ENCODE measurements around the gene ADAMTS14.
"Not testable (repeated sequence)": the region's sequence is repeated elsewhere in the genome, so short reads cannot be mapped to it uniquely, and the experiment has no call there.

ADAMTS14 gene

DNA sequence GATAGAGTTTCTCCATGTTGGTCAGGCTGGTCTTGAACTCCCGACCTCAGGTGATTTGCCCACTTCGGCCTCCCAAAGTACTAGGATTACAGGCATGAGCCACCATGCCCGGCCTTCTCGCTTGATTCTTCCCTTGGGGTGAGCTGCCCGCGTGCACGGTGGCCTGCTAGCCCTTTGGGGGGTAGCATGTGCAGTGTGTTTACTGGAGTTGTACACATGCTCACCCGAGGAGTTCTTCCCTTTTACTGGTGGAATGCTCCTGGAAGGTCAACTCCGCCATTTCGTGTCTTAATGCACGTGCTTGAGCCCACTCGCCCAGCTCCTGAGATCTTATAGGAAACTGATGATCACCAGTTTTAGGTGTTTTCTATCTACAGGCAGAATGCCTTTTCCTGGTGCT is 17.0 kb upstream of the ADAMTS14 start:
- no peak for DNase-seq (ENCODE audit: low read depth in 3 of 3)

GRCh38 chr10:70656489-70656888 is 15.8 kb upstream of the ADAMTS14 start:
- no peak for DNase-seq (ENCODE audit: low read depth in 3 of 3)

DNA sequence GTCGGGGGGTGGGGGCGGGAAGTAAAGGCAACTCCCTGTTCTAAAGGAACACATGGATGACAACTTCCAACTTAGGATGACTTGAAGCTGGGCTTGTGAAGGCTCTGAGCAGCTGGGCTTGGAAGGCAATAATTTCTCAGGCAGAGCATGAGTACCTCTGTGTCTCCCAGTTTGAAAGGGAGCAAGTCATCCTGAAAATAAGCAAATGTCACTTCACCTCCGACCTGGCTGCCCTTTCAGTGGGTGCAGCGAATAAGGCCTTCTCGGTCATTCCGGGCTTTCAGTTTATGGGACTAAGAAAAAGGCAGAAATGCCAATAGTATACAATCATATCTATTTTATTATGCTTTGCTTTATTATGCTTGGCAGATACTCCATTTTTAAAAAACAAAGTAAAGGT is 15.3 kb upstream of the ADAMTS14 start:
- no peak for DNase-seq (ENCODE audit: low read depth in 3 of 3)

GRCh38 chr10:70658582-70659136 is 13.6 kb upstream of the ADAMTS14 start:
- DNase-seq (ENCODE audit: low read depth in 3 of 3) = no peak

- DNase-seq (ENCODE audit: low read depth in 3 of 3) = no peak
Measured at GRCh38 chr10:70659306-70659705, 13.0 kb upstream of the ADAMTS14 start.

- DNase-seq (ENCODE audit: low read depth in 3 of 3) = no peak
Measured at GRCh38 chr10:70660722-70661121, 11.6 kb upstream of the ADAMTS14 start.

DNA sequence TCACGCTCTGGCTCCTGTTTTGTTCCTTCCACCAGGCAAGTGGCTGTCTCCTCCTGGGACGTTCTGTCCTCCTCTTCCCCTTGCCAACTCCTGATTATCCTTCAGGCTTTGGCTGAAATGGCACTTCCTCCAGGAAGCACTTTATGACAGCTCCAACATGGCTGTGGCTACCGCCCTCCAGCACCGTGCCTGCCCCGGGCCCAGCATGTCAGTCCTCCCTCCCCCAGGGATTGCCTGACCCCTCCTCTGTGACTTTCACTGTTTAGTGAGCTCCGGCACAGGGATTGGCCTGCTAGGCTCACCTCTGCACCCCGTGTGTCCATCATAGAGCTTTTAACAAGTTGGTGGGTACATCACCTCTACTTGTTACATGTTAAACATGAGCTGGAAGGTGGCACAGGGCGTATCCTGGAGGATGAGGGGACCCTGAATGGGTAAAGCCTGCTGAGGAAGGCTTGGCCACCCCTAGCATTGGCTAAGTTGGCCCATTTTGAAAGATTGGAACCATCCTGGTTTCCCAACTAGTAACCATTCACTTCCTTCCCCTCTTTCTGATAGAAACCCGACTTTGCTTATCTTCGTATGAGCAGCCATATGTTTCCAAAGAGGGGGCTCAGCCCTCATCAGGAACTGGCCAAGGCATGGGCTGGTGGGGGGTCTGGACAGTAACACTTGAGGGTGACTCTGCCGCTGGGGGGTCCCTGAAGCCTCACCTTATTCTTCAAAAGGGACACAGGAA is 10.5 kb upstream of the ADAMTS14 start:
- DNase-seq (ENCODE audit: low read depth in 3 of 3) = no peak

- no peak for DNase-seq (ENCODE audit: low read depth in 3 of 3)
Measured at GRCh38 chr10:70662362-70663220, 9.7 kb upstream of the ADAMTS14 start.

- DNase-seq (ENCODE audit: low read depth in 3 of 3) = not testable (repeated sequence)
Measured at GRCh38 chr10:70663458-70664409, 8.6 kb upstream of the ADAMTS14 start.

DNA sequence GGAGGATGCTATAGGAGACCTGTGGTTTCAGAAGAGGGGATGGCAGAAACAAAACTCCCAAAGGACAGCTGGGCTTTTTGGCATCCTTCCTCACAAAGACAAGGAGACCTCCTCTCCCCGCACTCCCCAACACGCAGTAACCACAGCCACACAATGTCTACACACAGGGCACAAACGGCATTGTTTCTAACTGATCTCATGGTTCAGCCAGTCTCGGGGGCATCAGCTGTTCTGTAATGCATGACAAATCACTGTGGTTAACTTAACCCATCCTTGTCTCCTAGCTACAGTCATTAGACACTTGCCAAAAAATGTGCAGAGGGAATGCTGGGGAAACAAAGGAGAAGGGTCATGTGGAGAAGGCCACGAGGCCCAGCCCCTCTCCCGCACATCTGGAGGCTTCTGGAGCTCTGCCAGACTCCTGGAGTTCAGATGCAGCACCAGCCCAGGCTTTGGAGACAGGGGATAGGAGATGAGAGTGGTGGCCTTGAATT is 7.6 kb upstream of the ADAMTS14 start:
- DNase-seq (ENCODE audit: low read depth in 3 of 3) = no peak

- no peak for DNase-seq (ENCODE audit: low read depth in 3 of 3)
Measured at GRCh38 chr10:70666960-70667798, 5.1 kb upstream of the ADAMTS14 start.

- DNase-seq (ENCODE audit: low read depth in 3 of 3) = not testable (repeated sequence)
Measured at GRCh38 chr10:70667818-70668217, 4.5 kb upstream of the ADAMTS14 start.

DNA sequence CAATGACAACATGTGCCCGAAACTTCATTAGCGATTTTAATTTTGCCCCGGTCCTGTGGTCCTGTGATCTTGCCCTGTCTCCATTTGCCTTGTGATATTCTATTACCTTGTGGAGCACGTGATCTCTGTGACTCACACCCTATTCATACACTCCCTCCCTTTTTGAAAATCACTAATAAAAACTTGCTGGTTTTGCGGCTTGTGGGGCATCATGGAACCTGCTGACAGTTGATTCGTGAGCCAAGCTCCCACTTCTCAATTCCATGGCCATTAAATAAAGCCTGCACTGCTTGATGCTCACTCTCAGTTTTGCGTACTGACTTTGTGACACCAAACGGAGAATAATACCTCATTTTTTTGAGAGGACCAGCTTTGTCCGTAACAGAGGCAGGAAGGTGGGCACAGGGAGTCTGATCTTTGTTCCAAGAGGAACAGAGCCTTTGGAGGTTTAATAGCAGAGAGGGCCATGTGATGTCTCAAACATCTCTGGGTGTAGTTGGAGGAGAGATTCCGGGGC is 3.8 kb upstream of the ADAMTS14 start:
- DNase-seq (ENCODE audit: low read depth in 3 of 3) = no peak

- DNase-seq (ENCODE audit: low read depth in 3 of 3) = no peak
Measured at GRCh38 chr10:70669015-70669414, 3.3 kb upstream of the ADAMTS14 start.

DNA sequence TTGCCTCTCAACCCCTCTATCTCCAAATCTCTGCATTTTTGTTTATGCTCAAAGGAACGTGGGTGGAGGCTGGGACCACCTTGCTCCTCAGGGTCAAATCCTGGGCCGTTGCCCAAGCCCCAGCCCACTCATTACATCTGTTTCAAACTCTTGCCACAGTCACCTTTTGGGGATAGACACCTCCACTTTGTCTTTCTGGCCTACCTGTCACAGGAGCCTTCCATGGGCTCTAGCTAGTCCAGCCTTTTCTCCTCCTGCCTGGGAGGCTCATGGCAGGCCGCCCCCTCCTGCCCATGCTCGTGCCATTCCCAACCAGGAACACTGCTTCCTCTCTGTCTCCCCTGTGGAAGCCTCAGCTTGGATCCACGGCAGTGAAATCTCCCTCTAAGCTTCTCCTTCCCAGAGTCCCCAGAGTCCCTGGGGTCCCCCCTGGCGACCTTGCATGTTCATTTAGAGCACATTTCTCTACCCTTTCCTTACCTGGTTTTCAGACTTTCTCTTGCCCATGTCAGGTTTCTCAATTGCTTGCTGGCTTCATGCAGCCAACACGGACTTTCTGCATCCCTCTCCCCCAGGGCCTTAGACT is 2.5 kb upstream of the ADAMTS14 start:
- DNase-seq (ENCODE audit: low read depth in 3 of 3) = no peak

DNA sequence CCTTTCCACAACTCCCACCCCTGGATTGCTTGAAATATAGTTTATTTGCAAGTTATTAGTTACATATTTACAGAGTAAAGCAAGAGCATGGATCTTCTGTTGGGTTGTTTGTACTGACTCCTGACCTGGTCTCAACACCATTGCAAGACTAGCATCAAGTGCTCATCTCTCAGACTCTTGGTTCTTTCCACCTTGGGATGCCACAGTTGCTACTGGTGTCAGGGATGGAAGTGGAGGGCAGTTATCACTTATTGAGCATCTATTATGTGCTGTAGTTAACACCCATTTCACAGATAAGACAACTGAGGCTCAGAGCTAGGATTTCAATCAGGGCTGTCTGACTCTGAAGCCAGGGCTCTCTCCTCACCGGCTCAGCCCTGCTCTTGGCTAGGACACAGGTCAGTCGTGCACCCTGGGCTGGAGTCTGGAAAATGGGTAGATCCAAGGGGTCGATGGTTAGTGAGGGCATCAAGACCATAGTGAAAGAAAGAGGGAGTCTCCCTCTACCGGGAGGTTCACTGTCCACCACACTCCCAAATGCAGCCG is 614 bp upstream of the ADAMTS14 start:
- no peak for DNase-seq (ENCODE audit: low read depth in 3 of 3)

GRCh38 chr10:70673043-70673928 is 980 bp downstream of the ADAMTS14 start:
- no peak for DNase-seq (ENCODE audit: low read depth in 3 of 3)

DNA sequence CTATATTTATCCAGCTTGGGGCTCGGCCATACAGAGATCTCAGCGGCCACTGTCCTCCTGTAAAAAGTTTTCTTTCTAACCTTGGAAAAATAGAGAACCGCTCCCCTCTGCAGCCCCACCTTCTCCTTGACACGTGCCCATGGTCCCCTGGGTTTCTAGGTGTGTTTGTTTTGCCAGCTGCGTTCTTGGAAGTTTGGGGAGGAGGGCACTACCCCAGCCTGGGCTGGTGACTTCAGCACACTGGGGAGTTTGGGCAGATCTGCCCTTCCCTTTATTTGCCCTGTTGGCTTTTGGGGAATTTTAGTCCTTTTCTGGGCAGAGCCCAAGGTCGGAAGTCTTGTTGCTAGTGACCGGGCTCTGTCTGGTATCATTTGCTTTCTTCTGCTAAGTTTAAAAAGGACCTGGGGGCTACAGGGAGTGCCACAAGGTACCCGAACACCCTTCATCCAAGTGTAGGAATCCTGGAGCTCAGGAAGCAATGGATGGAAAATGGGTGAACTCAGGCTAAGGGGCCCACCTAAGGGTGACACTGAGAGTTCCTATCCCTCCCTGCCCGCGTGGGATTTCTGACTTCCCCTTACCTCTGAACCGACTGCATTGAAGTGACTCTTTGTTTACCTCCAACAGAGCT is 1.7 kb downstream of the ADAMTS14 start:
- DNase-seq (ENCODE audit: low read depth in 3 of 3) = no peak
